Osteocyte (in vitro differentiated cells): ENCODE data around the gene CD9. TPM values are rescaled to one million over a fixed set of nuclear protein-coding genes. Genes with fewer than 3 reads are reported as not detected.

ENCODE experiments used
- DNase-seq: peaks from one replicate; pipeline ENCODE4 v3.0.0; 2021; ENCODE audit warnings: mixed read lengths; ENCODE audit not compliant: unreplicated experiment; ENCODE audit errors: extremely low spot score
- H3K27ac Mint-ChIP-seq: one replicate; pipeline ENCODE4 v1.8.0; 2021; ENCODE audit warnings: mild to moderate bottlenecking, mixed read lengths; ENCODE audit not compliant: unreplicated experiment
- H3K27me3 Mint-ChIP-seq: one replicate; pipeline ENCODE4 v1.8.0; 2021; ENCODE audit warnings: mixed read lengths; ENCODE audit not compliant: unreplicated experiment
- H3K36me3 Mint-ChIP-seq: one replicate; pipeline ENCODE4 v1.8.0; 2021; ENCODE audit warnings: mixed read lengths; ENCODE audit not compliant: unreplicated experiment
- H3K4me1 Mint-ChIP-seq: one replicate; pipeline ENCODE4 v1.8.0; 2021; ENCODE audit warnings: mixed read lengths; ENCODE audit not compliant: unreplicated experiment
- H3K4me3 Mint-ChIP-seq: one replicate; pipeline ENCODE4 v1.8.0; 2021; ENCODE audit warnings: mild to moderate bottlenecking, moderate library complexity, mixed read lengths; ENCODE audit not compliant: unreplicated experiment
- H3K9me3 Mint-ChIP-seq: one replicate; pipeline ENCODE4 v1.8.0; 2021; ENCODE audit warnings: mixed read lengths; ENCODE audit not compliant: unreplicated experiment
- CTCF ChIP-seq: fragments of 200-600 bp; sonication (generic); IDR thresholded peaks from 2 replicates; pipeline ENCODE4 v1.5.0; 2021; ENCODE audit warnings: antibody characterized with exemption, mild to moderate bottlenecking, moderate library complexity
- total RNA-seq: library from RNA; stranded (reverse); gene quantifications from 2 replicates; pipeline ENCODE4 v1.2.1, GENCODE V29; 2021

CD9 gene
- total RNA-seq, 1 donor from 2014 or later, result 77.1 TPM

- Mint-ChIP-seq H3K27ac (peak overlapping the region; percentile 85), H3K9me3 (no peaks in the 10 kb centered on the region), H3K4me3 (peak overlapping the region; percentile 26), H3K36me3 (no peaks in the 10 kb centered on the region), H3K4me1 (peaks cover 39% of the 10 kb centered on the region), H3K27me3 (no peaks in the 10 kb centered on the region)
- no peak for DNase-seq
- no peak for TF ChIP-seq CTCF
Measured at GRCh38 chr12:6279256-6279628, 79.0 kb downstream of the CD9 start.

GRCh38 chr12:6279631-6280030 lies 79.4 kb downstream of the CD9 start:
- Mint-ChIP-seq H3K27ac (peak overlapping the region; percentile 85), H3K4me1 (peaks cover 39% of the 10 kb centered on the region), H3K36me3 (no peaks in the 10 kb centered on the region), H3K4me3 (no peak overlapping the region), H3K9me3 (no peaks in the 10 kb centered on the region), H3K27me3 (no peaks in the 10 kb centered on the region)
- no peak for TF ChIP-seq CTCF
- DNase-seq, result no peak

GRCh38 chr12:6280053-6280469 lies 79.9 kb downstream of the CD9 start:
- peak overlapping the region; percentile 17 for H3K4me3 Mint-ChIP-seq
- no peaks in the 10 kb centered on the region for H3K36me3 Mint-ChIP-seq
- H3K9me3 Mint-ChIP-seq, result no peaks in the 10 kb centered on the region
- H3K27me3 Mint-ChIP-seq, result no peaks in the 10 kb centered on the region
- no peak for DNase-seq
- peak overlapping the region; percentile 85 for H3K27ac Mint-ChIP-seq
- no peak for TF ChIP-seq CTCF
- H3K4me1 Mint-ChIP-seq, result peaks cover 41% of the 10 kb centered on the region

GRCh38 chr12:6280672-6281071 lies 80.5 kb downstream of the CD9 start:
- Mint-ChIP-seq H3K4me3 (no peak overlapping the region), H3K27me3 (no peaks in the 10 kb centered on the region), H3K27ac (peak overlapping the region; percentile 85), H3K4me1 (peaks cover 43% of the 10 kb centered on the region), H3K36me3 (no peaks in the 10 kb centered on the region), H3K9me3 (no peaks in the 10 kb centered on the region)
- TF ChIP-seq CTCF, result no peak
- no peak for DNase-seq

- TF ChIP-seq CTCF, result no peak
- Mint-ChIP-seq H3K36me3 (no peaks in the 10 kb centered on the region), H3K4me3 (no peak overlapping the region), H3K27ac (peak overlapping the region; percentile 72), H3K4me1 (peaks cover 48% of the 10 kb centered on the region), H3K9me3 (no peaks in the 10 kb centered on the region), H3K27me3 (no peaks in the 10 kb centered on the region)
- no peak for DNase-seq
Measured at GRCh38 chr12:6281081-6281809, 81.0 kb downstream of the CD9 start.
